ENCODE measurements around the gene C2CD4C. TPM values are rescaled to one million over a fixed set of nuclear protein-coding genes. Genes with fewer than 3 reads are reported as not detected.
A peak's percentile ranks its signal among the peaks of the same experiment; 100 is the strongest.
"Not testable (repeated sequence)": the region's sequence is repeated elsewhere in the genome, so short reads cannot be mapped to it uniquely, and the experiment has no call there.

C2CD4C gene
- total RNA-seq, 1 donor from 2014 or later = 172 TPM

GRCh38 chr19:383922-384798 is 24.8 kb downstream of the C2CD4C start:
- DNase-seq (ENCODE audit: low spot score) = no peak

DNA sequence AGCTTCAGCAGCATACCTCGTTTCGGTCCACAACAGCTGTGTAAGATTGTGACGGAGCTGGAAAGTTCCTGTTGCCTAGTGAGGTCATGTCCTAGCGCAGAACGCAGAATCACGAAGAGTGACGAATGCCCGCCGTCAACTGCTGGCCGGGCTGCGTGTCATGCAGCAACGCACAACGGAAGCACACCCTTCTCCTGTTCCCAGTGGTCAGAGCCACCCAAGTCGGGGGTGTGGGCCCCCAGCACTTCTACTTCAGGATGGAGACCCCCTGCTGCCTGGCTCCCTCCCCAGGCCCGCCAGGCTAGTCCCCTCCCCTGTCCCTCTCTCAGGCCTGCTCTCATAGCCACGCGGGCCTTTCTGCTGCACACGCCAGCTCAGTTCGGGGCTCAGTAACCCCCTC is 25.9 kb downstream of the C2CD4C start:
- no peak for DNase-seq (ENCODE audit: low spot score)

DNA sequence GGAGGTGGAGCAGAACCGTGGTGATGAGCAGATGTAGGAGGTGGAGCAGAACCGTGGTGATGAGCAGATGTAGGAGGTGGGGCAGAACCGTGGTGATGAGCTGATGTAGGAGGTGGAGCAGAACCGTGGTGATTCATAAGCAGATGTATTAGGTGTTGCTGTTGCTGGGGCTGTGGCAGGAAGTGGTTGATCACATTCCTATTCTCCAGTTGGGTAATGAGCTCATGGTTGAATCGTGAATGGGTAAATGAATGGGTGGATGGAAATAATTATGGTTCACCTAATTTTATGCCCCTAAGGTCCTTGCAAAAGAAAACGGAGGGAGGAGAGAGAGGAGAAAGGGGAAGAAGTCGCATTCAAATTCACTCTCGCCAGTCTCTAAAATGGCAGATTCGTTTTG is 26.4 kb downstream of the C2CD4C start:
- DNase-seq (ENCODE audit: low spot score) = not testable (repeated sequence)

DNA sequence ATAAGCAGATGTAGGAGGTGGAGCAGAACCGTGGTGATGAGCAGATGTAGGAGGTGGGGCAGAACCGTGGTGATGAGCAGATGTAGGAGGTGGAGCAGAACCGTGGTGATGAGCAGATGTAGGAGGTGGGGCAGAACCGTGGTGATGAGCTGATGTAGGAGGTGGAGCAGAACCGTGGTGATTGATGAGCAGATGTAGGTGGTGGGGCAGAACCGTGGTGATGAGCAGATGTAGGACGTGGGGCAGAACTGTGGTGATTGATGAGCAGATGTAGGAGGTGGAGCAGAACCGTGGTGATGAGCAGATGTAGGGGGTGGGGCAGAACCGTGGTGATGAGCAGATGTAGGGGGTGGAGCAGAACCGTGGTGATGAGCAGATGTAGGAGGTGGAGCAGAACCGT is 27.0 kb downstream of the C2CD4C start:
- not testable (repeated sequence) for DNase-seq (ENCODE audit: low spot score)

DNA sequence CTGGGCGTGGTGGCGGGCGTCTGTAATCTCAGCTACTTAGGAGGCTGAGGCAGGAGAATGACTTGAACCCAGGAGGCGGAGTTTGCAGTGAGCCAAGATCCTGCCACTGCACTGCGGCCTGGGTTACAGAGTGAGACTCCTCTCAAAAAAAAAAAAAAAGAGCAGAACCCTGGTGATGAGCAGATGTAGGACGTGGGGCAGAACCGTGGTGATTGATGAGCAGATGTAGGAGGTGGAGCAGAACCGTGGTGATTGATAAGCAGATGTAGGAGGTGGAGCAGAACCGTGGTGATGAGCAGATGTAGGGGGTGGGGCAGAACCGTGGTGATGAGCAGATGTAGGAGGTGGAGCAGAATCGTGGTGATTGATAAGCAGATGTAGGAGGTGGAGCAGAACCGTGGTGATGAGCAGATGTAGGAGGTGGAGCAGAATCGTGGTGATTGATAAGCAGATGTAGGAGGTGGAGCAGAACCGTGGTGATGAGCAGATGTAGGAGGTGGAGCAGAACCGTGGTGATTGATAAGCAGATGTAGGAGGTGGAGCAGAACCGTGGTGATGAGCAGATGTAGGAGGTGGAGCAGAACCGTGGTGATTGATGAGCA is 28.2 kb downstream of the C2CD4C start:
- not testable (repeated sequence) for DNase-seq (ENCODE audit: low spot score)

GRCh38 chr19:379796-380195 is 29.2 kb downstream of the C2CD4C start:
- DNase-seq (ENCODE audit: low spot score) = no peak

GRCh38 chr19:378706-379105 is 30.2 kb downstream of the C2CD4C start:
- DNase-seq (ENCODE audit: low spot score) = no peak

- no peak for DNase-seq (ENCODE audit: low spot score)
Observed at GRCh38 chr19:377801-378581, 31.0 kb downstream of the C2CD4C start.

DNA sequence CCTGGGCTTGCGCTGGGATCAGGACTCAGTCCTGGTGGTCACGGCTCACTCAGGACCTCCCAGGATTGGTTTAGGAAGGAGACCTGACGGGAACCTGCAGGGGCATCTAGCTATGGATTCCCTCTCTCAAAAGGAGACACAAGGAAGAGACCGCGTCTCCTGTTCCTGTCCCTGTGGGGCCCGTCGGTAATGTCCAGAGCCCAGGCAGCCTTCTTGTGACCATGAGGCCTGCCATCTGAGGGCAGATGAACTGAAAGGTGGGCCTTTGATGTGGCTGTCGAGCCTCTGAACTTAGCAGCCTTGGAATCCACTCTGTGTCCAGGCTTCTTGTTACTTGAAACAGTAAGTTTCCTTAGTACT is 32.9 kb downstream of the C2CD4C start:
- no peak for DNase-seq (ENCODE audit: low spot score)

DNA sequence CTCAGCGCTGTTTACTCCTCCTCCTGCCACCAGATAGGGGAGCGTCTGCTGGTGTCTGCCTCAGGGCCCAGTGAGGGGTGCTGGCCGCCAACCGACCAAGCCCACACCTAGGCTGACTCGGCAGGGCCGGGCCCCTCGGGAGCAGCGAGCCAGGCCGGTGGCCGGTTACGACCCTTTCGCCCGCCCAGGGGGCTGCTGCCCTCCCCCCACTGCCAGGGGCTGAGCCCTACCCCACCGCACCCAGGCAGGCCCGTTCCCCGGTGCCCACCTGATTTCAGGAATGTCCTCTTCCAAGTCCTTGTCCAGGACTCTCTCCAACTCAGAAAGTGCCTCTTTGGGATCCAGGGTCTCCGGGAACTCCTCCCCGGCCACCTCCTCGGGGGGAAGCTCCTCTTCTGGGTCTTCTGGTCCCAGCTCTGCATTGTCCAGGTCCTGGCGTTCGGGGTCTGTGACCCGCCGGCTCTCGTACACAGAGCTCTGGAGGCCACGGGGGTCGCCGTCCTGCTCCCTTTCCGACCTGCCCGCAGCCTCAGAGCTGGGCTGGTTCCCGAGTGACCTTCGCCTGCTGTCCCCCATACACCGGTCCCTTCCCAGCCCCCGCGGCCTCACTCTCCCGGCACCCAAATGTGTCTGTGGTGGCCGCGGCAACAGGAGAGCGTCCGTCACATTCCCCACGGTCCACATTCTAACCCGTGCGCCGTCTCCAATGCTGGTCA is 33.4 kb downstream of the C2CD4C start:
- DNase-seq (ENCODE audit: low spot score) = no peak

DNA sequence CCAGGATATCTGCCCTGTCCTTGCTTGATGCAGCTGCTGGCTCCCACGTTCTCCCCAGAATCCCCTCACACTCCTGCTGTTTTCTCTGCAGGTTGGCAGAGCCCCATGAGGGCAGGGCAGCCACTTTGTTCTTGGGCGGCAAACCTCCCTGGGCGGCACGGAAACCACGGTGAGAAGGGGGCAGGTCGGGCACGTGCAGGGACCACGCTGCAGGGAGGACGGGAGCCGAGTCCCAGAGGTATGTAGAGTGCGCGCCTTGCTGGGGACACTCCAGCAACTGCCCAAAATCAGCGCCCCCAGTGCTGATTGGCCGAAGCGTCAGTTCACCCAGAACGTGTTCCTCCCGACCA is 34.1 kb downstream of the C2CD4C start:
- no peak for DNase-seq (ENCODE audit: low spot score)

DNA sequence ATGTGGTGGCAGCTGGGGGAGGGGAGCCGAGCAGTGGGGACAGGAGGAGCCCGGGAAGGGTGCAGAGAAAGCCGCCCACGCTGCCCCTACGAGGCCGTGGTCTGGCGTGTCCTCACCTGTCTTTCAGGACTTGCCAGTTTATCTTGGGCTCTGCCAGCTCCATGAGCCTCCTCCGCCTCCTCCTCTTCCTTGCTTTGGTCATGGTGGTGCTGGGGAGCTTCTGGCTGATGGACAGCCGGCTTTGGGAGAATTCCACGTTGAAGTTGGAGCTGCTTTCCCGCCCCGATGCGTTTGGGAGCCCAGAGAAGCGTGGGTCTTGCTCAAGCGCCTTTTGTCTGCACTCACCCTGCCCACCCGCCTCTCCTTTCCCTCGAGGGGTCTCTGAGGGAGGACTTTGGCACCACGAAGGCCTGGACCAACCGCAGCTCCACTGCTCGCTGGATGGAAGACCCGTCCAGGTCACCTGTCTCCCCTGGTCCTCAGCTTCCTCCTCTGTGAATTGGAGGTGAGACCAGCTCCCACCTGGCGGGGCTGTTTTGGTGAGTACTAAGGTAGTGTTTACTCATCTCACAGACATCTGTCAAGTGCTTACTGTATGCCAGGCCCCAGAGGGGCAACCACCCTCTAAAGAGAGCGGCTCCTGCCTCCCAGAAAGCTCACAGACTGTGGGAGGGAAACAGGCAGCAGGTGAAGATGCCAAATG is 34.6 kb downstream of the C2CD4C start:
- DNase-seq (ENCODE audit: low spot score) = no peak

DNA sequence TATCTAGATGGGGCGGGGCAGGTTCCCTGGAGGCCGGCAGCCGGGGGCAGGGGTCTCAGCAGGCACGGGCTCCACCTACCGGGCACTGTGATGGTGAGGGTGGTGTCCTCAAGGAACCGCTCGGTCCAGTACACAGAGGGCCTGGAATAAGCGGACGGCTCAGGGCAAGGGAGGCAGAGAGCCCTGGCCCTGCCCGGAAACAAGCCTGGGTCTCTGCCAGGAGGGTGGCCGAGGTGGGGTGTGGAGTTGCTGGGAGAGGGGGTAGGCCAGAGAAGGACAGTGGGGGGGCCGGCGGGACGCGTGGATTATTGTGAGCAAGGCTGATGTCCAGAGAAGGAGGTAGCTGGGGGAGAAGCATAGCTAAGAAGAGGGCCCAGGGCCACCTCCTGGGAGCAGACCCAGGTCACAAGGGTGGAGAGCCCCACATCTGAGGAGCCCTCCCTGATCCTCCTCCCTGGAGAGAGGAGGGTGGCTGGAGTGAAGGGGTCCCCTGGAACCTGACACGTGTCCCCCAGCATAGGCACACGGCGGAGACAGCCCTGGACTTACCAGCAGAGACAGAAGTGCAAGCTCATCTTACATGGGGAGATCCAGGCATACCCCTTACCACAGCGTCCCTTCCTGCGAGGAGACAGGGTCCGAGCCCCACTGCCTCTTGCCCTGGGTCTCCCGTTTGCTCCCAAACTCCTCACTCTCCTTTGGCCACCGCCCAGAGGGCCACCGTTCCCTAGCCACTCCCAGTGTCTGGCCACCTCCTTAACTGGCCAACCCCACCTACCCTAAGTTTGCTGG is 35.4 kb downstream of the C2CD4C start:
- DNase-seq (ENCODE audit: low spot score) = no peak

DNA sequence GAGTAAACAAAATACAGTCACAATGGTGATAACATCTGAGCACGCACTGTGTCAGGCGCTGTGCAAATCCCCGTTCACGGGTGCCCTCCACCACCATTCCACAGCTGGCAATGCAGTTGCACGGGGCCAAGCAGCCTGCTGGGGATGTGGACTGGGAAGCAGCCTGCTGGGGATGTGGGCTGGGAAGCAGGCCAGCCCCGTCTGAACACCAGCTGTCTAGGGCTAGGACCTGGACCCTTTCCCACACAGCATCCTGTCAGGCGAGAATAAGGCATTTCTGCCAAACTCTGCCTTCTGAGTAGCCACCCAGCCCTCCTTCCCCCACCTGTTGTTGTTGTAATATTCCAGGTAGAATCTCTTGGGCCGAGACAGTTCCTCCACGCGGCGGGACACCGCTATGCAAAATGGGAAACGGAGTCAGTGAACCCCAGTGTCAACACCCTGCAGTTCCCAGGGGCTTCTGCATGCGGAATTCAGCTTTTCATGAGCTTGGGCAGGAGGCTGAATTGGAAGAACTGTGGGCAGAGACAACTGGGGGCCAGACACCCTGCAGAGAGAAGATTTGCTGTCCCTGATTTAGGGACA is 36.5 kb downstream of the C2CD4C start:
- DNase-seq (ENCODE audit: low spot score) = peak; percentile 31

GRCh38 chr19:371501-372168 is 37.3 kb downstream of the C2CD4C start:
- DNase-seq (ENCODE audit: low spot score) = no peak

DNA sequence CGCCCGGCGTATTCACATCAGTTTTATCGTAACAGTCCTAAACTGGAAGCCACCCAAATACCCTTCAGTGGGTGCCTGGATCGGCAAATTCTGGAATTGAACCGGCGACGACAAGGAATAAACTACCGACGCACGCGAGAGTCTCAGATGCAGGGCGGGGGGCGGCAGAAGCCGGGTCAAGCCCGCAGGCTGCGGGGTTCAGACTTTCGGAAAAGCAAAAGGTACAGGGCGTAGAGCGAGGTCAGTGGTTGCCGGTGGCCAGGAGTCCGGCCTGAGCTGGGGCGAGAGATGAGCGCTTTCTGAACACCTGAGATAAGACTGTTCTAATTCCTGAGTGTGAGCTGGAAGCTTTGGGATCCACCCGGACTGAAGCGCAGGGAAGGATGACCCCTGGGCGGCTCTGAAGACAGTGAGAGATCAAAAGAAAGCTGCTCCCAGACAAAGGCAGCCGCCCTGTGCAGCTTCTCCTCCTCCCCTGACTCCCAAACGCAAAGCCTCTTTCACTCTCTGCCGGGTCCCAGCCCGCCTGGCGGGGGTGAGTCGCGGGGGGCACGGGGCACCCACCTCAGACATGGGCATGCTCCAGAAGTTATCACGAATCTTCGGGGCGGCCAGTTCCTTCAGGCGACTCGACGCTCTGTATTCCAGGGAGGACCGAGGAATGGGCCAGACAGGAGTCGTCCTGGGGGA is 38.2 kb downstream of the C2CD4C start:
- DNase-seq (ENCODE audit: low spot score) = no peak

DNA sequence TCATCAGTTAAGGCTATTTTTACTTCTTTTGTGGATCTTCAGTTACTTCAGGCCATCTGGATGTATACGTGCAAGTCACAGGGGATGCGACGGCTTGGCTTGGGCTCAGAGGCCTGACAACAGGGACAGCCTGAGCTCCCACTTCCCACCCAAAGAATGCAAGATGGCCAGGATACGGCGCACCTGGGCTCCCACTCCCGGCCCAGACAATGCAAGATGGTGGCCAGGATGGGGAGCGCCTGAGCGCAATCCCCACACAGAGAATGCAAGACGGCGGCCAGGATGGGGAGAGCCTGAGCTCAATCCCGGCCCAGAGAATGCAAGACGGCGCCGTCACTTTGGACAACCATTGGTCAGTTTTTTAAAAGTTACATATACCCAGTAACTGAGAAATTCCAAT is 39.1 kb downstream of the C2CD4C start:
- DNase-seq (ENCODE audit: low spot score) = no peak

DNA sequence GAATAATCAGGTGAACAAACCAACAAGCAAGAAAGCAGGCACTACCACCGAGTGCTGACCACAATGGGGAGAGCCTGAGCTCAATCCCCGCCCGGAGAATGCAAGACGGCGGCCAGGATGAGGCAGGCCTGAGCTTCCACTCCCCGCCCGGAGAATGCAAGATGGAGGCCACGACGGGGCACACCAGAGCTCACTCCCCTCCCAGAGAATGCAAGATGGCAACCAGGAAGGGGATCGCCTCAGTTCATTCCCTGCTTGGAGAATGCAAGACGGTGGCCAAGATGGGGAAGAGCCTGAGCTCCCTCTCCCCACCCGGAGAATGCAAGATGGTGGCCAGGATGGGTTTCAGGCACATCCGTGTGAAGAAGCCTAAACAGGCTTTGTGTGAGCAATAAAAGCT is 39.7 kb downstream of the C2CD4C start:
- DNase-seq (ENCODE audit: low spot score) = no peak

- DNase-seq (ENCODE audit: low spot score) = no peak
Observed at GRCh38 chr19:368630-369024, 40.3 kb downstream of the C2CD4C start.

Data from mucosa of gallbladder (tissue), 1 donor.